Subcutaneous abdominal adipose tissue (tissue), 5 donors: ENCODE measurements around the gene NDOR1.
A peak's percentile ranks its signal among the peaks of the same experiment; 100 is the strongest.

Source experiments
- H3K27ac ChIP-seq: one replicate; pipeline ENCODE4 v1.7.0; 2013; ENCODE audit warnings: low read depth, mild to moderate bottlenecking, inconsistent platforms, low read length, moderate library complexity
- H3K27me3 ChIP-seq, 5 donors: one replicate each; pipeline ENCODE4 v1.7.0; 2013; ENCODE audit warnings: low read length in 5 of 5, inconsistent platforms in 1 of 5; ENCODE audit not compliant: control insufficient read depth in 5 of 5, insufficient read depth in 4 of 5
- H3K36me3 ChIP-seq, 5 donors: one replicate each; pipeline ENCODE4 v1.7.0; 2013; ENCODE audit warnings: low read length in 5 of 5; ENCODE audit not compliant: control insufficient read depth in 5 of 5, insufficient read depth in 5 of 5
- H3K4me1 ChIP-seq, 5 donors: one replicate each; pipeline ENCODE4 v1.7.0; 2013; ENCODE audit warnings: low read length in 5 of 5, mild to moderate bottlenecking in 3 of 5, moderate library complexity in 1 of 5; ENCODE audit not compliant: control insufficient read depth in 5 of 5, insufficient read depth in 5 of 5
- H3K4me3 ChIP-seq, 5 donors: one replicate each; pipeline ENCODE4 v1.7.0; 2013; ENCODE audit warnings: low read length in 5 of 5, low read depth in 1 of 5
- H3K9ac ChIP-seq, 5 donors: one replicate each; pipeline ENCODE4 v1.7.0; 2013; ENCODE audit warnings: low read length in 5 of 5, mild to moderate bottlenecking in 4 of 5, moderate library complexity in 3 of 5
- H3K9me3 ChIP-seq, 5 donors: one replicate each; pipeline ENCODE4 v1.7.0; 2013; ENCODE audit warnings: low read length in 5 of 5; ENCODE audit not compliant: control insufficient read depth in 5 of 5
- donor health status: healthy.
- donor health status: healthy.
- donor health status: healthy.
- donor health status: healthy.
- donor health status: healthy.

Gene NDOR1

DNA sequence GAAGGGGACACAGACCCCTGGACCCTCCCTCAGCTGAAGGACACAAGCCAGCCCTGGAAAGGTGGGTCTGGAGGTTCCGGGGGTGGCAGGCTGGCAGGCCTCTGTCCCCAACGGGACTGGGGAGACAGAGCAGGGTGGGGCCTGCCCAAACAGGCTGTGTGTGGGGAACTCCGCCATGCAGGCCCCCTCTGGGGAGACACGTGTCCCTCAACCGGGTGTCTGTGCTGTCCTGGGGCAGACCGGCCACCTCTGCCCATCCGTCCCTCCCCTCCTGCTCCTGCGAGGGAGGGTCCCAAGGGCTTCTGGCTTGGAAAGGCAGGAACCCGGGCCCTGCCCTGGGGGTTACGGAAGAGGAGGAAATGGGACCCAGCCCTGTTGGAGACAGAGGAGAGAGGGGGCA lies 26.6 kb downstream of the NDOR1 start:
- Histone ChIP-seq H3K27me3 (peaks cover 53 to 71% (median 66%) of the 10 kb centered on the region in 5 donors), H3K36me3 (no peaks in the 10 kb centered on the region), H3K9ac (no peak overlapping the region), H3K9me3 (no peaks in the 10 kb centered on the region), H3K27ac (no peak overlapping the region), H3K4me3 (no peak overlapping the region), H3K4me1 (peaks cover 0 to 17% (median 12%) of the 10 kb centered on the region in 5 donors)

GRCh38 chr9:137232510-137232909 lies 27.0 kb downstream of the NDOR1 start:
- no peak overlapping the region for H3K4me3 ChIP-seq
- H3K9ac ChIP-seq: no peak overlapping the region
- no peak overlapping the region for H3K27ac ChIP-seq
- peaks cover 0 to 19% (median 12%) of the 10 kb centered on the region in 5 donors for H3K4me1 ChIP-seq
- H3K27me3 ChIP-seq: peaks cover 51 to 69% (median 63%) of the 10 kb centered on the region in 5 donors
- no peaks in the 10 kb centered on the region for H3K9me3 ChIP-seq
- H3K36me3 ChIP-seq: no peaks in the 10 kb centered on the region

DNA sequence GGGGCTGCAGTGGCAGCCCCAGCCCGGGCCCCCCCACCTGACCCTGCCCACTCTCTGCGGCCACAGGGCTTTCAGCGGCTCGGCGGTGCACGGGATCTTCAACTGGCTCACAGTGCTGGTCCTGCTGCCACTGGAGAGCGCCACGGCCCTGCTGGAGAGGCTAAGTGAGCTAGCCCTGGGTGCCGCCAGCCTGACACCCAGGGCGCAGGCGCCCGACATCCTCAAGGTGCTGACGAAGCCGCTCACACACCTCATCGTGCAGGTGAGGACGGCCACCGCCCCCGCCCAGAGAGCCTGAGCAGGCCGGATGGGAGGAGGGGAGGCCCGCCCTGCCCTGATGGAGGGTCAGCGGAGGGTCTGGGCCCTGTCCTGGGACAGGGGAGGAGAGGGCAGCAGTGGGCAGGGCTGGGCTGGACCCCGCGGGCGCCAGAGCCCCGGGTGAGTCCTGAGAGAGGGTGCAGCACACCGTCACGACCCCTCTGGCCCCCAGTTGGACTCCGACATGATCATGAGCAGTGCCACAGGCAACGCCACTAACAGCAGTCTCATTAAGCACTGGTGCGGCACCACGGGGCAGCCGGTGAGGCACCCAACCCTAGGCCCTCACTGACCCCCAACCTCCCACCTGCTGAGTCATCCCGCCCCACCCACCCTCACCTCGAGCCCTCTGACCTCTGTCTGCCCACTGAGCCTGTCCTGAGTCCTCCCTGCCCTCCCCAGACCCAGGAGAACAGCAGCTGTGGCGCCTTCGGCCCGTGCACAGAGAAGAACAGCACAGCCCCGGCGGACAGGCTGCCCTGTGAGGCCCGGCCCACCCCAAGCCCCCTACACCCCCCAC lies 27.9 kb downstream of the NDOR1 start:
- Histone ChIP-seq H3K4me3 (no peak overlapping the region), H3K27me3 (peaks cover 51 to 65% (median 60%) of the 10 kb centered on the region in 5 donors), H3K4me1 (peaks cover 0 to 19% (median 12%) of the 10 kb centered on the region in 5 donors)

GRCh38 chr9:137234055-137234697 lies 28.7 kb downstream of the NDOR1 start:
- Histone ChIP-seq H3K36me3 (no peaks in the 10 kb centered on the region), H3K4me1 (peaks cover 0 to 25% (median 15%) of the 10 kb centered on the region in 5 donors)

More for the DNA sequence above, 27.9 kb downstream of the NDOR1 start:
- Histone ChIP-seq H3K36me3 (no peaks in the 10 kb centered on the region), H3K9ac (no peak overlapping the region), H3K27ac (no peak overlapping the region), H3K9me3 (no peaks in the 10 kb centered on the region)

GRCh38 chr9:137234758-137235423 lies 29.4 kb downstream of the NDOR1 start:
- H3K9ac ChIP-seq: no peak overlapping the region
- H3K36me3 ChIP-seq: no peaks in the 10 kb centered on the region
- no peak overlapping the region for H3K4me3 ChIP-seq
- H3K4me1 ChIP-seq: peaks cover 0 to 31% (median 21%) of the 10 kb centered on the region in 5 donors
- H3K27me3 ChIP-seq: peaks cover 39 to 49% (median 45%) of the 10 kb centered on the region in 5 donors
- no peak overlapping the region for H3K27ac ChIP-seq
- H3K9me3 ChIP-seq: no peaks in the 10 kb centered on the region

More at GRCh38 chr9:137234055-137234697, 28.7 kb downstream of the NDOR1 start:
- H3K27me3 ChIP-seq: peaks cover 45 to 56% (median 51%) of the 10 kb centered on the region in 5 donors
- no peak overlapping the region for H3K4me3 ChIP-seq
- H3K27ac ChIP-seq: no peak overlapping the region
- no peak overlapping the region for H3K9ac ChIP-seq
- H3K9me3 ChIP-seq: no peaks in the 10 kb centered on the region

DNA sequence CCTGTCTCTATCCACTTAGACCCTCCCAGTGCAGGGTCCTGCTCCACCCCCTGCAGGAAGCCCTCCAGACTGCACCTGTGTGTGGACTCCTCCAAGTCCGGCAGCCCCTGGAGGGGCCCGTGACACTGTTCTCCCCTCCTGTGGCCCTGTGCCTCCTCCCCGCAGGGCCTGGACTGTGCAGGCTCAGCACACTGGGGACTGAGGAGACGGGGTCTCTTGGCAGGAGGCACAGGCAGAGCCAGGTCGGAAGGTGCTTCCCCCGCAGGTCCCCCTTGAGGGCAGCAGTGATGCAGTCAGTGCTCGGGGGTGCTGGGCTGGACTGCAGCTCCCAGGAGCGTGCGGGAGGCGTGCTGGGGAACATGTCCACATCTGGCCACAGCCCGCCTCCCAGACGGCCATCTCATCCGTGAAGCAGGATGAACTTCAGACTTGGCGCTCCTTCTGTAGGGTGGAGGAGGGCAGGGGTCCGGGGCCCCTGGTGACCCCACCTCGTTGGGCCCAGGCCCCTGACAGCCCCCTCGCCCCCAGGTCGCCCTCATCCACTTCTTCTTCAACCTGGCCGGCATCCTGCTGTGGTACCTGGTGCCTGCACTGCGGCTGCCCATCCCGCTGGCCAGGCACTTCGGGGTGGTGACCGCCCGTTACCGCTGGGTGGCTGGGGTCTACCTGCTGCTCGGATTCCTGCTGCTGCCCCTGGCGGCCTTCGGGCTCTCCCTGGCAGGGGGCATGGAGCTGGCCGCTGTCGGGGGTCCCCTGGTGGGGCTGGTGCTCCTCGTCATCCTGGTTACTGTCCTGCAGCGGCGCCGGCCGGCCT lies 30.1 kb downstream of the NDOR1 start:
- Histone ChIP-seq H3K27me3 (peaks cover 33 to 42% (median 38%) of the 10 kb centered on the region in 5 donors), H3K4me3 (peak overlapping the region in 1 of 5 donors; percentile 46), H3K27ac (no peak overlapping the region), H3K9me3 (no peaks in the 10 kb centered on the region), H3K4me1 (peaks cover 0 to 37% (median 24%) of the 10 kb centered on the region in 5 donors), H3K36me3 (no peaks in the 10 kb centered on the region), H3K9ac (peak overlapping the region in 2 of 5 donors; percentile 38 to 41)

DNA sequence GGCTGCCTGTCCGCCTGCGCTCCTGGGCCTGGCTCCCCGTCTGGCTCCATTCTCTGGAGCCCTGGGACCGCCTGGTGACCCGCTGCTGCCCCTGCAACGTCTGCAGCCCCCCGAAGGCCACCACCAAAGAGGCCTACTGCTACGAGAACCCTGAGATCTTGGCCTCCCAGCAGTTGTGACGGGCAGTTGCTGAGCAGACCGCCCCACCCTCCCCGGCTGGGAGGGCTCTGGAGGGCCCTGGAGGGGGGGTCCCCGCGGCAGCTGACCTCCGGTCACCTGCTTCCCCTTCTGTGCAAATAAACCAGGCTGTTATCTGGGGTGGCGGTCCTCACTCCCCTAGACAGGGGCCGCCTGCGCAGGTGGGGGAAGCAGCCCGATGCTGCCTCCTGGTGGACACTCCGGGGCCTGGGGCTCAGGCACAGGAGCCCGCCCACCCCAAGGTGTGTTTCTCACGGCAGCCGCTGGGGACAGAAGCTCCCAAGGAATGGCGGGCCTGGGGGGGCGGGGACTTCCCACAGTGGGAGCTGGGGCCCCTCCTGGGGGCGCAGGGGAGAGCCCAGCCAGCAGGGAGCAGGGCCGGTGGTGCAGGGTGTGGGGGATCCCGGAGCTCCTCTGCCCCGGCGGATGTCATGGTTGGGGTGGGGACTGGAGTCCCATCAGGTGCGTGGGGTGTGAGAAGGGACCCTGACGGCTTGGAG lies 30.9 kb downstream of the NDOR1 start:
- H3K4me3 ChIP-seq: peak overlapping the region in 1 of 5 donors; percentile 46
- peaks cover 0 to 37% (median 24%) of the 10 kb centered on the region in 5 donors for H3K4me1 ChIP-seq
- H3K36me3 ChIP-seq: no peaks in the 10 kb centered on the region
- no peaks in the 10 kb centered on the region for H3K9me3 ChIP-seq
- H3K9ac ChIP-seq: peak overlapping the region in 2 of 5 donors; percentile 38 to 41
- no peak overlapping the region for H3K27ac ChIP-seq
- peaks cover 25 to 34% (median 31%) of the 10 kb centered on the region in 5 donors for H3K27me3 ChIP-seq

- no peak overlapping the region for H3K4me3 ChIP-seq
- no peaks in the 10 kb centered on the region for H3K9me3 ChIP-seq
- peaks cover 1 to 42% (median 26%) of the 10 kb centered on the region in 5 donors for H3K4me1 ChIP-seq
- H3K27me3 ChIP-seq: peaks cover 20 to 28% (median 26%) of the 10 kb centered on the region in 5 donors
- no peak overlapping the region for H3K27ac ChIP-seq
- H3K36me3 ChIP-seq: peaks cover 0 to 1% (median under 1%) of the 10 kb centered on the region in 5 donors
- H3K9ac ChIP-seq: no peak overlapping the region
Observed at GRCh38 chr9:137236936-137237421, 31.5 kb downstream of the NDOR1 start.
